Tibial nerve (tissue), 4 donors: ENCODE data around the gene BTBD10. TPM values are rescaled to one million over a fixed set of nuclear protein-coding genes. Genes with fewer than 3 reads are reported as not detected.

Source experiments
- DNase-seq, 2 donors: peaks; one replicate each; pipeline ENCODE4 v3.0.0-alpha.2; 2019; ENCODE audit warnings: low spot score in 2 of 2
- H3K27ac ChIP-seq, 4 donors: fragments of 200-600 bp; sonication (generic) in 3 of 4; one replicate each; pipeline ENCODE4 v1.5.1; 2017 to 2019; ENCODE audit warnings: mild to moderate bottlenecking in 1 of 4
- H3K27me3 ChIP-seq, 2 donors: fragments of 200-600 bp; sonication (generic) in 1 of 2; one replicate each; pipeline versions ENCODE4 v1.5.1 to v1.6.0; 2017 to 2019
- H3K36me3 ChIP-seq, 3 donors: fragments of 200-600 bp; sonication (generic); one replicate each; pipeline ENCODE4 v1.5.1; 2018 to 2019
- H3K4me1 ChIP-seq, 4 donors: fragments of 200-600 bp; sonication (generic) in 3 of 4; one replicate each; pipeline ENCODE4 v1.5.1; 2017 to 2019
- H3K4me3 ChIP-seq, 4 donors: fragments of 200-600 bp; sonication (generic) in 3 of 4; one replicate each; pipeline ENCODE4 v1.5.1; 2017 to 2019; ENCODE audit warnings: mild to moderate bottlenecking in 1 of 4, moderate library complexity in 1 of 4
- H3K9me3 ChIP-seq, 4 donors: fragments of 200-600 bp; sonication (generic) in 3 of 4; one replicate each; pipeline ENCODE4 v1.5.1; 2017 to 2019
- EP300 ChIP-seq, 2 donors: sonication (generic); formaldehyde crosslinking; IDR thresholded peaks; one replicate each; pipeline ENCODE4 v1.6.1; 2017; ENCODE audit warnings: antibody characterized with exemption in 2 of 2, mild to moderate bottlenecking in 1 of 2
- POLR2A ChIP-seq, 2 donors: fragments of 450-650 bp; IDR thresholded peaks; one replicate each; pipeline ENCODE4 v1.6.1; 2017; ENCODE audit warnings: antibody characterized with exemption in 2 of 2, mild to moderate bottlenecking in 2 of 2, moderate library complexity in 2 of 2
- WGBS, 2 donors: methylation state at CpG; one replicate each; pipeline ENCODE4 v1.1.5; 2018; 5-methylcytosine and 5-hydroxymethylcytosine counted together
- total RNA-seq, 4 donors: library from RNA; depleted of rRNA; stranded (reverse); fragments of >200 nt; gene quantifications; one replicate each; pipeline ENCODE4 v1.1.0, GENCODE V29; 2016
- TF ChIP-seq, protein P1 (sequence below), 5 experiments: fragments of 200-600 bp in 3 of 5; fragments of 450-650 bp in 2 of 5; sonication (generic) in 3 of 5; IDR thresholded peaks; one replicate each; pipeline ENCODE4 v1.5.1; 2016 to 2019; ENCODE audit warnings: antibody characterized with exemption in 5 of 5, mild to moderate bottlenecking in 3 of 5, moderate library complexity in 2 of 5

BTBD10 gene
- total RNA-seq, 4 donors from 2014 or later: 29.8 to 37.0 (median 33.7) TPM

GRCh38 chr11:13376838-13377237, 86.2 kb downstream of the BTBD10 start:
- no peak for DNase-seq
- 97 to 98% methylated on average over 7 to 8 of the region's 8 CpGs for WGBS, 2 donors
- no peaks in the 10 kb centered on the region for H3K27me3 ChIP-seq
- TF ChIP-seq, protein P1, sequence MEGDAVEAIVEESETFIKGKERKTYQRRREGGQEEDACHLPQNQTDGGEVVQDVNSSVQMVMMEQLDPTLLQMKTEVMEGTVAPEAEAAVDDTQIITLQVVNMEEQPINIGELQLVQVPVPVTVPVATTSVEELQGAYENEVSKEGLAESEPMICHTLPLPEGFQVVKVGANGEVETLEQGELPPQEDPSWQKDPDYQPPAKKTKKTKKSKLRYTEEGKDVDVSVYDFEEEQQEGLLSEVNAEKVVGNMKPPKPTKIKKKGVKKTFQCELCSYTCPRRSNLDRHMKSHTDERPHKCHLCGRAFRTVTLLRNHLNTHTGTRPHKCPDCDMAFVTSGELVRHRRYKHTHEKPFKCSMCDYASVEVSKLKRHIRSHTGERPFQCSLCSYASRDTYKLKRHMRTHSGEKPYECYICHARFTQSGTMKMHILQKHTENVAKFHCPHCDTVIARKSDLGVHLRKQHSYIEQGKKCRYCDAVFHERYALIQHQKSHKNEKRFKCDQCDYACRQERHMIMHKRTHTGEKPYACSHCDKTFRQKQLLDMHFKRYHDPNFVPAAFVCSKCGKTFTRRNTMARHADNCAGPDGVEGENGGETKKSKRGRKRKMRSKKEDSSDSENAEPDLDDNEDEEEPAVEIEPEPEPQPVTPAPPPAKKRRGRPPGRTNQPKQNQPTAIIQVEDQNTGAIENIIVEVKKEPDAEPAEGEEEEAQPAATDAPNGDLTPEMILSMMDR (IDR thresholded peaks at IDR 0.05): no peak
- TF ChIP-seq POLR2A (IDR thresholded peaks at IDR 0.05) (no peak), EP300 (IDR thresholded peaks at IDR 0.05) (no peak)
- H3K4me3 ChIP-seq: no peak overlapping the region
- no peaks in the 10 kb centered on the region for H3K4me1 ChIP-seq
- no peaks in the 10 kb centered on the region for H3K9me3 ChIP-seq
- H3K36me3 ChIP-seq: peaks cover 0 to 100% (median 18%) of the 10 kb centered on the region in 3 donors
- H3K27ac ChIP-seq: no peak overlapping the region

- H3K27me3 ChIP-seq: no peaks in the 10 kb centered on the region
- no peak for DNase-seq
- H3K4me3 ChIP-seq: no peak overlapping the region
- no peaks in the 10 kb centered on the region for H3K9me3 ChIP-seq
- H3K36me3 ChIP-seq: peaks cover 0 to 100% (median 21%) of the 10 kb centered on the region in 3 donors
- H3K27ac ChIP-seq: no peak overlapping the region
- 58 to 63% methylated on average over 2 to 5 of the region's 5 CpGs for WGBS, 2 donors
- no peaks in the 10 kb centered on the region for H3K4me1 ChIP-seq
- no peak for TF ChIP-seq POLR2A (IDR thresholded peaks at IDR 0.05)
- TF ChIP-seq EP300 (IDR thresholded peaks at IDR 0.05): no peak
- TF ChIP-seq, protein P1 (IDR thresholded peaks at IDR 0.05): no peak
Observed at GRCh38 chr11:13376402-13376801, 86.6 kb downstream of the BTBD10 start.

DNA sequence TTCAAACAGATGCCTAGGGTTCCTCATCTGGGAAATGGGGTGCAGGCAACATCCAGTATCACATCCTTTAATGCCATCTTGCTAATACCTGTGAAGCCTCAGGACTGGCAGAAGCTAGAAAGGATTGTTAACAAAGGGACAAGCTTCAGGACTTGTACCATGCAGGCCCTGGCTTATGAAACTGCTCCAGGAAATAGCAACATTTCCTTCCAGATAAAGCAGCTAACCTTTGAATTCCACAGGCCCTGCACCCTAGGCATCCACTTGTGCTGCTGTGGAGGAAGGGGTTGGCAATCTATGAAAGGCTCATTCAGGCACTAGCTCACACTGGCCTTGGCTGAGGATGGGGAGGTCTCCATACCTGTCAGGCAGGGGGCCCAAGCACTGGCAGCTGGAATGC, 87.2 kb downstream of the BTBD10 start:
- Histone ChIP-seq H3K27me3 (no peaks in the 10 kb centered on the region), H3K4me3 (no peak overlapping the region), H3K4me1 (no peaks in the 10 kb centered on the region), H3K27ac (no peak overlapping the region), H3K36me3 (peaks cover 0 to 100% (median 21%) of the 10 kb centered on the region in 3 donors), H3K9me3 (no peaks in the 10 kb centered on the region)
- no peak for DNase-seq
- TF ChIP-seq EP300 (IDR thresholded peaks at IDR 0.05) (no peak), POLR2A (IDR thresholded peaks at IDR 0.05) (no peak)
- TF ChIP-seq, protein P1 (IDR thresholded peaks at IDR 0.05): no peak

GRCh38 chr11:13373216-13373615, 89.8 kb downstream of the BTBD10 start:
- TF ChIP-seq EP300 (IDR thresholded peaks at IDR 0.05): no peak
- TF ChIP-seq, protein P1 (IDR thresholded peaks at IDR 0.05): no peak
- TF ChIP-seq POLR2A (IDR thresholded peaks at IDR 0.05): no peak
- WGBS, 2 donors: 74 to 100% methylated on average over 2 of the region's 2 CpGs
- no peaks in the 10 kb centered on the region for H3K9me3 ChIP-seq
- no peak overlapping the region for H3K27ac ChIP-seq
- H3K4me1 ChIP-seq: no peaks in the 10 kb centered on the region
- peaks cover 0 to 100% (median 25%) of the 10 kb centered on the region in 3 donors for H3K36me3 ChIP-seq
- no peak for DNase-seq
- H3K4me3 ChIP-seq: no peak overlapping the region
- no peaks in the 10 kb centered on the region for H3K27me3 ChIP-seq

- no peak for TF ChIP-seq POLR2A (IDR thresholded peaks at IDR 0.05)
- no peak for TF ChIP-seq EP300 (IDR thresholded peaks at IDR 0.05)
- TF ChIP-seq, protein P1 (IDR thresholded peaks at IDR 0.05): no peak
- Histone ChIP-seq H3K27ac (no peak overlapping the region), H3K36me3 (peaks cover 0 to 100% (median 18%) of the 10 kb centered on the region in 3 donors), H3K9me3 (no peaks in the 10 kb centered on the region), H3K4me1 (no peaks in the 10 kb centered on the region), H3K27me3 (no peaks in the 10 kb centered on the region), H3K4me3 (no peak overlapping the region)
- WGBS, 2 donors: 74 to 87% methylated on average over 5 of the region's 5 CpGs
- no peak for DNase-seq
Observed at GRCh38 chr11:13368041-13368446, 95.0 kb downstream of the BTBD10 start.
